ENCODE measurements around the gene PRKAR1B.

The PRKAR1B gene

DNA sequence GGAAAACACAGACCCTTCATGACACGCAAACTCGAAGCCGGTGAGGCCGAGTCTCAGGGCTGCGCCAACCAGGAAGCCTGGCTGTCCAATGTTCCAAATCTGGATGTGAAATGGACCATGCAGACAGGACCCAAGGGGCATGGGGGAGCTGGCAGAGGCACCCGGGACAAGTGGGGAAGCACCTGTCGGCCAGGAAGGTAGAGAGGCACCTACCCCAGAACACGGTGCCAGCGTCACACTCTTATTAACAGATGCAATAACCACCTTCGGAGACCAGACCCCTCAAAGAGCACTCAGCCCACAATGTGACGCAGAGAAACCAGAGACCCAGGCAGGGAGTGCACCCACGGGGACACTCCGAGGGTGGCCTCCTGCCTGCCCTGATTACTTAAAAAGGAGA lies 119.1 kb downstream of the PRKAR1B start:
- no peak overlapping the region for H3K4me3 ChIP-seq (ENCODE audit: low read length)
- no peak overlapping the region for H3K9ac ChIP-seq (ENCODE audit: low read length)
- peaks cover 5% of the 10 kb centered on the region for H3K4me1 ChIP-seq (ENCODE audit: control insufficient read depth, insufficient read depth, low read length)
- H3K27ac ChIP-seq (ENCODE audit: low read depth, low read length): no peak overlapping the region
- H3K36me3 ChIP-seq (ENCODE audit: control insufficient read depth, insufficient read depth, low read length): no peaks in the 10 kb centered on the region
- H3K27me3 ChIP-seq (ENCODE audit: control insufficient read depth, insufficient read depth, low read length): no peaks in the 10 kb centered on the region

DNA sequence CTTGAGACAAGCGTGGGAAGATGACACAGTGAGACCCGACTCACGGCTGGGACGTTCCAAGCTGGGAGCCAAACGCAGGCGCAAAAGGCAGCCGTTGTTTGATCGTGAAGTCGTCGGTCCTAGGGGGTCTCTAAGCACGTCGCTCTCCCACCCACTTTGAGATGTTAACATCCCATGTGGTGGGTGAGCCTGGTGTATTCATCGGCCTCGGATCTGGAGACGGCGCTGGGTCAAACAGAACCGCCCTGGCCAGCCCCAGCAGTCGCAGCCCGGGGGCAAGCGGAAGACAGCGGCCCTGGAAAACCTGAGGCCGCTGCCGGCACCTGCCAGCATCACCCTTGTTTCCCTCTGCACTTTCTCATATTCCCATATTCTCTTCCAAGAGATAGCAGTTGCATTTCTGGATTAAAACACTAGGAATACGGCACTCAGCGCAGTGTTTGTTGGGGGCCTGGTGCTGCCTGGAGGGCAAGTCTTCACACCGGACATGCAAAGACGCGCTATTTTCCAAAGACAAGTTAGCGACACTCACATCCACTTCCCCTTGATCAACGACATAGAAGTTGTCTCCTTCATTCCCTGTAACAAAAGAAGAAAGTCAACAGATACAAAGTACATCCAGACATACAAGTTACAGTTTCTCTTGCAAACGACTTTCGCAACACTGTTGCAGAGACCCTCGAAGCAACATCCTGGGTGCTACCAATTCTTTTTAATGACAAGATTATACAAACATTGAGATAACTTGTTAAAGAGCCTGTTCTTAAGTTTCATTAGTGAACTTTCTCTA lies 121.2 kb downstream of the PRKAR1B start:
- Histone ChIP-seq H3K4me3 (ENCODE audit: low read length) (no peak overlapping the region), H3K36me3 (ENCODE audit: control insufficient read depth, insufficient read depth, low read length) (no peaks in the 10 kb centered on the region), H3K27ac (ENCODE audit: low read depth, low read length) (no peak overlapping the region), H3K9ac (ENCODE audit: low read length) (no peak overlapping the region), H3K4me1 (ENCODE audit: control insufficient read depth, insufficient read depth, low read length) (peaks cover 8% of the 10 kb centered on the region), H3K27me3 (ENCODE audit: control insufficient read depth, insufficient read depth, low read length) (no peaks in the 10 kb centered on the region)

DNA sequence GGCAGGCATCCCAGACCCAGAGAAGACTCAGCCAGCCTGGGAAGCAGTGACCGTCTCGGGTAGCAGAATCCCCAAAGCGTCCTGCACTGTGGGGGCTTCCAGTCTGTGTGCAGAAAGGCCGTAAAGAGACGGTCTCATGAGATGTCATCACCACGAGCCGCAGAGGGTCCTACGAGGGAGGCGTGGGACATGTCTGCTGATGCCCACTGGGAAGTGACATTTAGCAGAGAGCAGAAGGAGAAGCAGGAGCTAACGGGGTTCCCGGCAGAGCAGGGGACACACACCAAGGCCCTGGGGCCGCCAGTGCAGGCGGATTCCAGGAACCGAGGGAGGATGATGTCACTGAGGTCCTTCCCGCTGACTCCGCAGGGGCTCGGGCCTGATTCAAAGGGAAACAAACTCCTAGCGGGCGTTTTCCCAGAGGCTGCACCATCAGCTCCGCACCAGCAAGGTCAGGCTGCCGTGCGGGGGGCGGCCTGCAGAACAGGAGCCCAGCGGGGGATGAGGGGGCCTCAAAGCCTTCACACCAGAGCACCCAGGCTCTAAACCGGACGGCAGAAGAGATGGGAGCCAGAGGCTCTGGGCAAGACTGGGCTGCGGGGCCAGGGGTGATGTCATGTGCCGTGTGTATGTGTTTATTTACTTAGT lies 122.1 kb downstream of the PRKAR1B start:
- peaks cover 3% of the 10 kb centered on the region for H3K4me1 ChIP-seq (ENCODE audit: control insufficient read depth, insufficient read depth, low read length)
- peak overlapping the region; percentile 40 for H3K27ac ChIP-seq (ENCODE audit: low read depth, low read length)
- peak overlapping the region; percentile 56 for H3K9ac ChIP-seq (ENCODE audit: low read length)

DNA sequence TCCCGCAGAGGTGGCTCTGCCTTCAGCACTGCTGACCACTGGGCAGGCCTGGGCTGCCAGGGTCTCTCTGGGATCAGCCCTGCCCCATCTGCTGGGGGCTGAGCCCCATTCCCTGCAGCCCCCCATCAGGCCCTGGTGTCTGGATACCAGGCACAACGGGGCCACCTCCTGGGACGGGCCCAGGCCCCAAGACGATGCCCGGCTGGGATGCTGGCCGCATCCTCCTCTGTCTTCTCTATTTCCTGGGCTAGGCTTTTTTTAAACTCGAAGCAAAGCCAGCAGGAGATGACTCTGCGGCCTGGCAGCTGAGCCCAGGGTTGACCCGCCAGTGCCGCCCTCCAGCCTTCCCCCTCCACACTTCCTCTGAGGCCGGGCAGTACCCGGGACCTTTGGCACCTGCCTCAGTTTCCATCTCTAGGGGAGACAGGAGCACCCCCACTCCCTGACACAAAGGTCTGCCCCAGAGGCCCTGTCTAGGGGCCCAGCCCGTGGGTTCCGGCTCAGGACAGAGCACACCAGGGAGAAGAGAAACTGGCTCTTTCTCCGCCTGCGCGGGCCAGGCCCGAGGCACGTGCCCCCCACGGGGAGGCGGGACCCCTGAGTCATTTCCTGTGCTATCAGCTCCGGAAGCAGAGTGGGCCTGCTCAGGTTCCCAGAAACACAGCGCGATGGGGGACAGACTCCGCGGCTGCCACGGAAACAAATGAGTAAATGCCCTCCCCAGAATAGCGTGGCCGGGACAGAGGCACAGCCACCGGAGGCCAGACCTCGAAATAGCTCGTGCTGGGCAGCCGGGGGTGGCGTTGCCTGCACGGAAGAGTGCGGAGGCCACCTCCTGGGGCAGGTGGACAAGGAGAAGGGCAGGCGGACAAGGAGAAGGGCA lies 122.8 kb downstream of the PRKAR1B start:
- H3K9ac ChIP-seq (ENCODE audit: low read length): no peak overlapping the region
- peak overlapping the region; percentile 51 for H3K4me3 ChIP-seq (ENCODE audit: low read length)
- H3K27ac ChIP-seq (ENCODE audit: low read depth, low read length): peak overlapping the region; percentile 45
- H3K4me1 ChIP-seq (ENCODE audit: control insufficient read depth, insufficient read depth, low read length): peaks cover 3% of the 10 kb centered on the region
- no peaks in the 10 kb centered on the region for H3K27me3 ChIP-seq (ENCODE audit: control insufficient read depth, insufficient read depth, low read length)
- no peaks in the 10 kb centered on the region for H3K36me3 ChIP-seq (ENCODE audit: control insufficient read depth, insufficient read depth, low read length)

More for the DNA sequence above, 122.1 kb downstream of the PRKAR1B start:
- no peaks in the 10 kb centered on the region for H3K27me3 ChIP-seq (ENCODE audit: control insufficient read depth, insufficient read depth, low read length)
- no peaks in the 10 kb centered on the region for H3K36me3 ChIP-seq (ENCODE audit: control insufficient read depth, insufficient read depth, low read length)
- peak overlapping the region; percentile 51 for H3K4me3 ChIP-seq (ENCODE audit: low read length)

DNA sequence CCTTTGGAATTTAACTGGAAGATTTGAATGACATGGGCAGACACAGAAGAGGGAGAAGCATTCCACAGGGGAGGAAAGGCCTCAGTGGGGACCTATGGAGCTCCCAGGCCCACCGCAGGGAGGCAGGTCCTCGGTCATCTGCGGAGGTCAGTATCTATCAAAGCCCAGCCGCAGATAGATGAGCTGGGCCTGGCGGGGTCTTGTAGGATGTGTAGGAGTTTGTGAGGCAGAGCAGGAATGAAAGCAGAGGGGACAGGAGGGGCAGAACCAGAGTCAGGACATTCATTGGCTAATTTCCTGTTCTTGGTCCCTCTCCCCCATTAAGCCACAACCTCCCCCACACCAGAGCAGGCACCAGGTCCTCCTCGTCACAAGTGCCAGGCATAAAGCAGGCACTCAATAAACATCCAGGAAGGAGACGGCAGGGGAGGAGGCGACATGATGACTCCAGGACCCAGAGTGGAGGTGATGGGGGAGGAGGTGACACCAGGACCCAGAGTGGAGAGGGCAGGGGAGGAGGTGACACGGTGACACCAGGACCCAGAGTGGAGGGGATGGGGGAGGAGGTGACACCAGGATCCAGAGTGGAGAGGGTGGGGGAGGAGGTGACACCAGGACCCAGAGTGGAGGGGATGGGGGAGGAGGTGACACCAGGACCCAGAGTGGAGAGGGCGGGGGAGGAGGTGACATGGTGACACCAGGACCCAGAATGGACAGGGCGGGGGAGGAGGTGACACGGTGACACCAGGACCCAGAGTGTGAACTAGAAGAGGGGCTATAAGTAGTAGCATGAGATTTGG lies 123.7 kb downstream of the PRKAR1B start:
- Histone ChIP-seq H3K4me3 (ENCODE audit: low read length) (no peak overlapping the region), H3K4me1 (ENCODE audit: control insufficient read depth, insufficient read depth, low read length) (peaks cover 3% of the 10 kb centered on the region), H3K36me3 (ENCODE audit: control insufficient read depth, insufficient read depth, low read length) (no peaks in the 10 kb centered on the region), H3K27ac (ENCODE audit: low read depth, low read length) (peak overlapping the region; percentile 45), H3K27me3 (ENCODE audit: control insufficient read depth, insufficient read depth, low read length) (no peaks in the 10 kb centered on the region), H3K9ac (ENCODE audit: low read length) (no peak overlapping the region)

DNA sequence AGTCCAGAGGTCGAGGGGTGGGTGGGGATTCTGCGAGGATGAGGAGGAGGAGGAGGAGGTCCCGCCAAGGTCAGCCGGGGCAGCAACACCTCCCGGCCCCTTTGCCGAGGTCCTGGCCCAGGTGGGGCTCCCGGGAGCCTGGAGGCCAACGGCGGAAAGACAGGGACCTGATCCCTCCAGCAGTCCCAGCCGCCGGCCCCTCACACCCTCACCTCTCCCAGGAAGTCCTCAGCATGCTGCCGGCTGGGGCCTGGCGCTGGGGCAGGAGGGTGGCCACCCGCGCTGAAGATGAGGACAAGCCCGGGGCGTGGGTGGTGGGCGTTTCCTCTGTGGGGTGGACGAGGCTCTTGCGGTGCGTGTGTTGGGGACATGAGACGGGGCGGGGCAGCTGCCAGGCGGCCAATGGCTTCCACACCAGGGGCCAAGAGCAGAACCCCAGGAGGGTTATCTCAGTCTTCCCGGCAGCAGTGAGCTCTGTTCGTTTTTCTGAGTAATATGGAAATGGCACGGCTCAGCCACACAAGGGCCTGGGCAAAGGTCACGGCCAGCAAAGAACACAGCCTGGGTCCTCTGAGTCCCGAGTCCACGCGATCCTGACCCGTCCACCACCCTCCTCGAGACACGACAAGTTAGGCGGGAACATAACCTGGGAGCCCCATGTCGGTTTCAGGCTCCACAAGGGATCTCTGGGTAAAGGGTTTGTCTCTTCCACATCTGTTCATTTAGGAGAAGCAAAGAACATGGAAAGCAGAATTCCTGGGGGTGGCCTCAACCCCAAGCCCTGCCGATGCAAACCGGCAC lies 124.5 kb downstream of the PRKAR1B start:
- H3K9ac ChIP-seq (ENCODE audit: low read length): no peak overlapping the region
- no peaks in the 10 kb centered on the region for H3K27me3 ChIP-seq (ENCODE audit: control insufficient read depth, insufficient read depth, low read length)
- H3K4me3 ChIP-seq (ENCODE audit: low read length): no peak overlapping the region
- H3K27ac ChIP-seq (ENCODE audit: low read depth, low read length): peak overlapping the region; percentile 40
- H3K36me3 ChIP-seq (ENCODE audit: control insufficient read depth, insufficient read depth, low read length): no peaks in the 10 kb centered on the region
- H3K4me1 ChIP-seq (ENCODE audit: control insufficient read depth, insufficient read depth, low read length): peaks cover 3% of the 10 kb centered on the region

DNA sequence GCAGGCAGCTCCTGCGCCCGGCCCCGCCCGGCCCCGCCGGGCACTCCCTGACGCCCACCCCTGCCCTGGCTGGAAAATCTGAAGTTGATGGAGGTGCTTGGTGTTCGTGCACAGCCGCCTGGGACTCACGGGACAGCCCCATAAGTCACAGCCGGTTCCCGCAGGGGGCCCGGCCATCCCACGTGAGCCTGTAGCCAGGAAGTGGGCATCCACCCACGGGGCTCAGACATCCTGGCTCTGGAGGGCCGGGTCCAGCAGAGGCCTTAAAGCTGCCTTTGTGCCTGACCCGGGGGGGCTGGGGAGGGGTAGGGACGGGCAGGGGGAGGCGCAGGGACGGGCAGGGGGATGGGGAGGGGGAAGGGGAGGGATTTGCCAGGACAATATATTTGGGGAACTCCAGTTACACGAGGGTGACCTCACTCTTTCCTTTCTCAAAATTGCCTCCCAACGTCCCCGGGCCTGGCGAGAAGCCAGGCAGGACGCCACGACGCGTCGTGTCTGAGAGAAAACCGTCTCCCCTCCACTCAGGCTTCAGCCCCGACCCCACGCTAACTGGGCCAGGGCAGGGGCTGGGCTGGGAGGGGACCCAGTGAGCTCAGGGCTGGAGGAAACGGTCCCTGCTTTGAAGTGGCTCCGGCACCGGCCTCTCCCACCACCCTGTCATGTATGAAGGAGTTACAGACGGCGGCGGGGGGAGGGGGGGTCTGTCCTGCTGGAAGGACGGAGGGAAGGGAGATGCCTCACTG lies 125.3 kb downstream of the PRKAR1B start:
- Histone ChIP-seq H3K9ac (ENCODE audit: low read length) (no peak overlapping the region), H3K4me3 (ENCODE audit: low read length) (peak overlapping the region; percentile 27), H3K27me3 (ENCODE audit: control insufficient read depth, insufficient read depth, low read length) (no peaks in the 10 kb centered on the region), H3K4me1 (ENCODE audit: control insufficient read depth, insufficient read depth, low read length) (peaks cover 3% of the 10 kb centered on the region), H3K27ac (ENCODE audit: low read depth, low read length) (no peak overlapping the region), H3K36me3 (ENCODE audit: control insufficient read depth, insufficient read depth, low read length) (no peaks in the 10 kb centered on the region)

DNA sequence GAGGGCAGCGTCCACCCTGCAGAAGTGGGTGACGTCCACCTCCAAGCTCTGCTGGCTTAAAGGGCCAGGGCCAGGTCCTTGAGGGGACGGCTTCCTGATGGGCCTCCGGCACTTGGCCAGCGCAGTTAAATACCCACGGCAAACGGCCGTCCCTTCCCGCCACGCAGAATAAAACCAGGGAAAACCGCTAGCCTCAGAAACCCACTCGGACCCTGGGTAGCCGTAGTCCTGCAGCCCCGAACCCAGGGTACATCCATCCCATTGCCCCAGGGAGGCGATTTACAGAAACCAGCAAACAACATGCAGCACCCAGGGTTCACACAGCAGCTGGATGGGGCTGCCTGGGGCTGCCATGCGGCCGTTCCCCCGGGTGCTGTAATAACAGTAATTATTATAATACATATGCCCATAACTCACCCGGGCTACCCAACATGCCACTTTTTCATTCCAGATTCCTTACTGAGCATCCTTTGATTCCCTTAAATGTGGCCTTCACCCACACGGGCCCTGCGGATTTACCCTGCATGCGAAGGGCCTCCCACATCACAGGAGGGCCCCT lies 126.0 kb downstream of the PRKAR1B start:
- no peak overlapping the region for H3K9ac ChIP-seq (ENCODE audit: low read length)
- H3K4me1 ChIP-seq (ENCODE audit: control insufficient read depth, insufficient read depth, low read length): peaks cover 3% of the 10 kb centered on the region
- H3K4me3 ChIP-seq (ENCODE audit: low read length): peak overlapping the region; percentile 27
- no peaks in the 10 kb centered on the region for H3K27me3 ChIP-seq (ENCODE audit: control insufficient read depth, insufficient read depth, low read length)
- no peak overlapping the region for H3K27ac ChIP-seq (ENCODE audit: low read depth, low read length)
- H3K36me3 ChIP-seq (ENCODE audit: control insufficient read depth, insufficient read depth, low read length): no peaks in the 10 kb centered on the region

DNA sequence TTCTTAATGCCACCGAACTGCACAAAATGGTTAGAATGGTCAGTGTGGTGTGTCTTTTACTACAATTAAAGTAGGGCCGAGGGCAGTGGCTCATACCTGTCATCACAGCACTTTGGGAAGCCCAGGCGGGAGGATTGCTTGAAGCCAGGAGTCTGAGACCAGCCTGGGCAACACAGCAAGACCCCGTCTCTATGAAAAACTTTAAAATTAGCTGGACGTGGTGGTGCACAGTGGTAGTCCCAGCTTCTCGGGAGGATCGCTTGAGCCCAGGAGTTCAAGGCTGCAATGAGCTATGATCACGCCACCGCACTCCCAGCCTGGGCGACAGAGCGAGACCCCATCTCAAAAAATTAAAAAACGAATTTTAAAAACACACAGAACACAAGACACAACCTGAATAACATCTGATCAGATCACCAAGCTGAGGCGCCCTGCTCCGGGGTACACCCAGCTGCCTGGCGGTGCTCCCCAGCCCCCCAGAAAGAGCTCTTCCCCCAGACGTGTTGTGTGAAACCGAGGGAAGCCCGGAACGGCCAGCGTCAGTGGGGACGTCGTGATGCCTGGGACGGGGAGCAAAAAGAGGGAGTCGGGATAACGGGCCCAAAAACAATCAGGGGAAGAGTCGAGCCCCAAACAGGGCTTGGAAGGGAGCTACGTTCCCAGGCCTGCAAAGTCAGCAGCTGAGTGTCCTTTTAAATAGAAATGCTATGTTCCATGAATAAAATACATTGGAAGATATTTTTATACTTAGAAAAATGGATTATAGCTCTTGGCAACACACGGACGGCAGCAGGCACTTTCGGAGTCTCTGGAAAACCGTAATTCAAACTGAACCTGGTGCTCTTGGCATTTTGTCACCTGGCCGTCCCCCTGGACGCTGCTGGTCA lies 126.7 kb downstream of the PRKAR1B start:
- no peaks in the 10 kb centered on the region for H3K36me3 ChIP-seq (ENCODE audit: control insufficient read depth, insufficient read depth, low read length)
- no peak overlapping the region for H3K4me3 ChIP-seq (ENCODE audit: low read length)
- H3K27me3 ChIP-seq (ENCODE audit: control insufficient read depth, insufficient read depth, low read length): no peaks in the 10 kb centered on the region
- peaks cover 3% of the 10 kb centered on the region for H3K4me1 ChIP-seq (ENCODE audit: control insufficient read depth, insufficient read depth, low read length)
- H3K27ac ChIP-seq (ENCODE audit: low read depth, low read length): no peak overlapping the region
- no peak overlapping the region for H3K9ac ChIP-seq (ENCODE audit: low read length)

DNA sequence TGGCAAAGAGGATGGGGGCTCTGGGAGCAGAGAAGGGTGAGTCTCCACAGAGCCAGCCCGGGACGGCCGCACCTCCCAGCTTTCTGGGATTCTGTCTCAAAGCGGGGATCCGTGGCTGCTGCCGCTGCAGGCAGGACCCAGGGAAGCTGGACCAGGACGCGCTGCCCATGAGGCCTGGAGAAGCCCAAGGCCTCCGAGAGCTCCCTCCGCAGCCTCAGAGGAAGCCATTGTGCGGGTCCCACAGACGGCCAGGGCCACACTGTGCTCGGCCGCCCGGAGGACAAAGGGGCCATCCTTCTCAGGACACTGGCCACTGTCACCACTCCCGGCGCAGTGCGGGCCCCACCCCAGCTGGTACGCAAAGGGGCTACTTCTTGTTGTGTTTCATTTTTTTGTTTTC lies 128.2 kb downstream of the PRKAR1B start:
- no peak overlapping the region for H3K27ac ChIP-seq (ENCODE audit: low read depth, low read length)
- no peaks in the 10 kb centered on the region for H3K36me3 ChIP-seq (ENCODE audit: control insufficient read depth, insufficient read depth, low read length)
- no peak overlapping the region for H3K4me3 ChIP-seq (ENCODE audit: low read length)
- H3K4me1 ChIP-seq (ENCODE audit: control insufficient read depth, insufficient read depth, low read length): peaks cover 3% of the 10 kb centered on the region
- H3K27me3 ChIP-seq (ENCODE audit: control insufficient read depth, insufficient read depth, low read length): no peaks in the 10 kb centered on the region
- no peak overlapping the region for H3K9ac ChIP-seq (ENCODE audit: low read length)
